Erythroblast (primary cell): ENCODE results near the gene ABCA12.

ENCODE experiments used
- GATA1 ChIP-seq: IDR thresholded peaks from 2 replicates; pipeline ENCODE4 v1.6.1; 2011; ENCODE audit warnings: low read depth, mild to moderate bottlenecking, control low read depth, low read length, moderate library complexity
- POLR2A ChIP-seq: IDR thresholded peaks from 2 replicates; pipeline ENCODE4 v1.6.1; 2011; ENCODE audit warnings: mild to moderate bottlenecking, low read length

DNA sequence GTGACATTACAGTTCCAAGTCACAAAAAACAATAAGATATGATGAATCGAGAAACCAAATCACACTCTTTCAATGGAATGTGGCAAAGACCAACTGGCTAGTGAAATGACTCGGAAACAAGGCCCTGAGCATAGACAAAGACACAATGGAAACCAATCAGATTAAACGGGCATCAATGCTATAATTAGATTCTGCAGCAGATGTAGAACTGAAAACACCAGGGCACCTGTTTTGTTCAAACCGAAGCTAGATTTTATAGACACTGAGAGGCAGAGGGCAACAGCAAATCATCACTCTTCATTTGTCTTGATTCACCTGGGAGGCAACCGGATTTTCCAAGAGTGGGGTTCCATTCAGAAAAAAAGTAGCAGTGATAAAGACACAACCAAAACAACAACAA is 236.1 kb downstream of the ABCA12 start:
- TF ChIP-seq POLR2A: no peak
- no peak for TF ChIP-seq GATA1
